Renal cortex interstitium (tissue), 3 donors: ENCODE data around the gene TTC4. TPM values are rescaled to one million over a fixed set of nuclear protein-coding genes. Genes with fewer than 3 reads are reported as not detected.

ENCODE experiments used
- polyA plus RNA-seq, 3 donors: library from polyadenylated mRNA; unstranded; fragments of 120-200 nt; gene quantifications; one replicate each; pipeline ENCODE4 v1.2.1, GENCODE V29; 2013; ENCODE audit not compliant: insufficient read length in 3 of 3

The TTC4 gene
- polyA plus RNA-seq, 3 donors: 31.8 to 34.1 (median 32.8) TPM

Other genes starting within 250 kb of the TTC4 start
- gene ACOT11, start 167.6 kb upstream of the TTC4 start, polyA plus RNA-seq: 10 to 100 TPM; 11.5 to 17.2 (median 12.8) TPM
- 10 to 100 TPM; 23.1 to 38.1 (median 32.5) TPM for gene FAM151A, start 92.3 kb upstream of the TTC4 start, polyA plus RNA-seq
- gene MROH7, start 74.1 kb upstream of the TTC4 start, polyA plus RNA-seq: 10 to 100 TPM in 1 of 3 donors, 1 to 10 TPM in 2; 2.4 to 15.3 (median 7.5) TPM
- 10 to 100 TPM in 1 of 3 donors, 1 to 10 TPM in 2; 9.0 to 11.4 (median 9.5) TPM for gene PARS2, start 48.7 kb downstream of the TTC4 start, polyA plus RNA-seq
- 1 to 10 TPM; 5.6 to 9.2 (median 6.3) TPM for gene TTC22, start 85.5 kb downstream of the TTC4 start, polyA plus RNA-seq
- 10 to 100 TPM; 76.1 to 82.0 (median 76.7) TPM for gene DHCR24, start 171.3 kb downstream of the TTC4 start, polyA plus RNA-seq